ENCODE data around the gene HAUS8.

HAUS8 gene

DNA sequence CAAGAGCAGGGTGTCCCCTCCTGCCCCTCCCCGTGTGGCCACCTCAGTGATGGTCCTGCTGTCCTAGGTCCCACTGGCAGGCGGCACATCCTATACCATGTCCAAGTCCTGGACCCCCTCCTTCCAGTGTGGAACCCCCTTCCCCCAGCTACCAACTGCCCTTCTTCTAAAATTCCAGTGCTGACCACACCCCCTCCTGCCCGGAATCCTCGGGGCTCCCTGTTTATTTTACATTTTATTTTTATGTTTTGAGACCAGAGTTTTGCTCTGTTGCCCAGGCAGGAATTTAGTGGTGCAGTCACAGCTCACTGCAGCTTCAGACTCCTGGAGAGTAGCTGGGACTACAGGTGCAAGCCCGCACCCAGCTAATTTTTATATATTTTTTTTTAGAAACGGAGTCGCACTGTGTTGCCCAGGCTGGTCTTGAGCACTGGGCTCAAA is 47.7 kb downstream of the HAUS8 start:
- Histone ChIP-seq H3K79me2 (ENCODE audit: control insufficient read depth, low read length) (no peaks in the 10 kb centered on the region), H4K20me1 (ENCODE audit: control insufficient read depth, insufficient read depth, low read depth, low read length) (no peaks in the 10 kb centered on the region), H3K4me2 (ENCODE audit: low read length) (no peak overlapping the region), H3K9me2 (replicated peaks; ENCODE audit: control insufficient read depth, low read length) (no peaks in the 10 kb centered on the region), H3K9me3 (ENCODE audit: control insufficient read depth, insufficient read depth, low read length) (no peaks in the 10 kb centered on the region), H3K27ac (ENCODE audit: low read depth, low read length) (no peak overlapping the region), H3F3A (ENCODE audit: control insufficient read depth, insufficient read depth) (peaks cover 3% of the 10 kb centered on the region; the same call in 1 of the 2 replicates), H3K36me3 (ENCODE audit: control insufficient read depth, low read length) (no peaks in the 10 kb centered on the region), H3K4me1 (ENCODE audit: control insufficient read depth, low read length) (peaks cover 19% of the 10 kb centered on the region), H3K4me3 (ENCODE audit: low read length) (no peak overlapping the region), H3K27me3 (ENCODE audit: control insufficient read depth, low read length) (peaks cover 13% of the 10 kb centered on the region)
- TF ChIP-seq, protein P1, sequence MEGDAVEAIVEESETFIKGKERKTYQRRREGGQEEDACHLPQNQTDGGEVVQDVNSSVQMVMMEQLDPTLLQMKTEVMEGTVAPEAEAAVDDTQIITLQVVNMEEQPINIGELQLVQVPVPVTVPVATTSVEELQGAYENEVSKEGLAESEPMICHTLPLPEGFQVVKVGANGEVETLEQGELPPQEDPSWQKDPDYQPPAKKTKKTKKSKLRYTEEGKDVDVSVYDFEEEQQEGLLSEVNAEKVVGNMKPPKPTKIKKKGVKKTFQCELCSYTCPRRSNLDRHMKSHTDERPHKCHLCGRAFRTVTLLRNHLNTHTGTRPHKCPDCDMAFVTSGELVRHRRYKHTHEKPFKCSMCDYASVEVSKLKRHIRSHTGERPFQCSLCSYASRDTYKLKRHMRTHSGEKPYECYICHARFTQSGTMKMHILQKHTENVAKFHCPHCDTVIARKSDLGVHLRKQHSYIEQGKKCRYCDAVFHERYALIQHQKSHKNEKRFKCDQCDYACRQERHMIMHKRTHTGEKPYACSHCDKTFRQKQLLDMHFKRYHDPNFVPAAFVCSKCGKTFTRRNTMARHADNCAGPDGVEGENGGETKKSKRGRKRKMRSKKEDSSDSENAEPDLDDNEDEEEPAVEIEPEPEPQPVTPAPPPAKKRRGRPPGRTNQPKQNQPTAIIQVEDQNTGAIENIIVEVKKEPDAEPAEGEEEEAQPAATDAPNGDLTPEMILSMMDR (IDR thresholded peaks at IDR 0.05; ENCODE audit: low read depth, low read length, poor library complexity, severe bottlenecking), result no peak
- no peak for TF ChIP-seq EZH2phosphoT487 (IDR thresholded peaks at IDR 0.05; ENCODE audit: borderline replicate concordance, low read length)

GRCh38 chr19:17026706-17027534 is 48.3 kb downstream of the HAUS8 start, which contains the start of gene CPAMD8:
CPAMD8 (minus strand) TSS chr19:17026810; CDS start chr19:17026642, 168 bp downstream.
- Histone ChIP-seq H3F3A (ENCODE audit: control insufficient read depth, insufficient read depth) (peaks cover 3% of the 10 kb centered on the region; the same call in 1 of the 2 replicates), H3K9me3 (ENCODE audit: control insufficient read depth, insufficient read depth, low read length) (no peaks in the 10 kb centered on the region)
- TF ChIP-seq, protein P1 (IDR thresholded peaks at IDR 0.05; ENCODE audit: low read depth, low read length, poor library complexity, severe bottlenecking), result no peak
- no peak for TF ChIP-seq EZH2phosphoT487 (IDR thresholded peaks at IDR 0.05; ENCODE audit: borderline replicate concordance, low read length)

GRCh38 chr19:17025991-17026658 is 49.1 kb downstream of the HAUS8 start:
- Histone ChIP-seq H3K4me2 (ENCODE audit: low read length) (no peak overlapping the region), H3K36me3 (ENCODE audit: control insufficient read depth, low read length) (no peaks in the 10 kb centered on the region), H3K4me3 (ENCODE audit: low read length) (no peak overlapping the region), H3K9me2 (replicated peaks; ENCODE audit: control insufficient read depth, low read length) (no peaks in the 10 kb centered on the region), H3K27me3 (ENCODE audit: control insufficient read depth, low read length) (peaks cover 13% of the 10 kb centered on the region), H3K27ac (ENCODE audit: low read depth, low read length) (no peak overlapping the region), H3F3A (ENCODE audit: control insufficient read depth, insufficient read depth) (peaks cover 3% of the 10 kb centered on the region; the same call in 1 of the 2 replicates), H3K9me3 (ENCODE audit: control insufficient read depth, insufficient read depth, low read length) (peaks cover 3% of the 10 kb centered on the region), H4K20me1 (ENCODE audit: control insufficient read depth, insufficient read depth, low read depth, low read length) (no peaks in the 10 kb centered on the region), H3K79me2 (ENCODE audit: control insufficient read depth, low read length) (no peaks in the 10 kb centered on the region), H3K4me1 (ENCODE audit: control insufficient read depth, low read length) (peaks cover 23% of the 10 kb centered on the region)
- TF ChIP-seq, protein P1 (IDR thresholded peaks at IDR 0.05; ENCODE audit: low read depth, low read length, poor library complexity, severe bottlenecking), result no peak
- TF ChIP-seq EZH2phosphoT487 (IDR thresholded peaks at IDR 0.05; ENCODE audit: borderline replicate concordance, low read length), result no peak

More at GRCh38 chr19:17026706-17027534, 48.3 kb downstream of the HAUS8 start, which contains the start of gene CPAMD8:
- no peaks in the 10 kb centered on the region for H3K36me3 ChIP-seq (ENCODE audit: control insufficient read depth, low read length)
- H3K4me3 ChIP-seq (ENCODE audit: low read length), result no peak within 1 kb of the TSS
- no peaks in the 10 kb centered on the region for H3K9me2 ChIP-seq (replicated peaks; ENCODE audit: control insufficient read depth, low read length)
- H3K4me1 ChIP-seq (ENCODE audit: control insufficient read depth, low read length), result peaks cover 20% of the 10 kb centered on the region
- peaks cover 13% of the 10 kb centered on the region for H3K27me3 ChIP-seq (ENCODE audit: control insufficient read depth, low read length)
- no peak within 1 kb of the TSS for H3K4me2 ChIP-seq (ENCODE audit: low read length)
- H3K27ac ChIP-seq (ENCODE audit: low read depth, low read length), result no peak within 1 kb of the TSS
- H3K79me2 ChIP-seq (ENCODE audit: control insufficient read depth, low read length), result no peaks in the 10 kb centered on the region
- no peaks in the 10 kb centered on the region for H4K20me1 ChIP-seq (ENCODE audit: control insufficient read depth, insufficient read depth, low read depth, low read length)
